A549 (cell line): ENCODE results near the gene CDKN2A. TPM values are rescaled to one million over a fixed set of nuclear protein-coding genes. Genes with fewer than 3 reads are reported as not detected.

Experiments used
- ATAC-seq, 2 experiments: fragments of 200-7000 bp in 1 of 2; fragments of >200 bp in 1 of 2; cut with Nextera tagmentation in 1 of 2; cut with Tn5 transposase in 1 of 2; 3 replicates each; pipeline versions ENCODE4 v1.8.0 to v1.9.1; 2018 to 2020; ENCODE audit warnings: mild to moderate bottlenecking in 1 of 2, moderate library complexity in 1 of 2
- CTCF ChIA-PET: fragments of 300-600 bp; sonication (Branson Sonifier 250); formaldehyde crosslinking; extraction: SDS; loops from one replicate; lab custom pipeline; 2021; ENCODE audit warnings: antibody characterized with exemption, inconsistent platforms; lab: Yijun Ruan, JAX
- POLR2A ChIA-PET: fragments of 350-600 bp; formaldehyde crosslinking; extraction: SDS; loops from one replicate; lab custom pipeline; 2021; ENCODE audit warnings: antibody characterized with exemption, inconsistent platforms; lab: Yijun Ruan, JAX
- DNase-seq, 2 experiments: peaks; one replicate each; pipeline versions ENCODE4 v3.0.0 to v3.0.0-alpha.2; 2011 to 2016; ENCODE audit warnings: low read depth in 1 of 2, low spot score in 1 of 2
- FAIRE-seq: peaks from 2 replicates; lab custom pipeline; 2011; peaks lifted over from hg19 to GRCh38; lab: Jason Lieb, UNC
- H3K27ac ChIP-seq, 2 experiments: fragments of >200 bp; sonication (Bioruptor Twin); formaldehyde crosslinking; 3 replicates each; pipeline ENCODE4 v1.5.1; 2016 to 2017
- H3K4me1 ChIP-seq: fragments of >200 bp; sonication (Bioruptor Twin); formaldehyde crosslinking; 3 replicates; pipeline ENCODE4 v1.6.1; 2016
- H3K4me2 ChIP-seq: fragments of >200 bp; sonication (Bioruptor Twin); formaldehyde crosslinking; 3 replicates; pipeline ENCODE4 v1.6.1; 2016
- H3K4me3 ChIP-seq: fragments of >200 bp; sonication (Bioruptor Twin); formaldehyde crosslinking; 3 replicates; pipeline ENCODE4 v1.5.1; 2016
- H3K9me3 ChIP-seq: fragments of >200 bp; sonication (Bioruptor Twin); formaldehyde crosslinking; 3 replicates; pipeline ENCODE4 v1.6.1; 2016
- ATOH8 ChIP-seq: fragments of 250-450 bp; sonication (Bioruptor Pico); IDR thresholded peaks from 2 replicates; pipeline ENCODE4 v1.5.0; 2020; ENCODE audit warnings: low read depth, mild to moderate bottlenecking, moderate library complexity
- BHLHE40 ChIP-seq: IDR thresholded peaks from 2 replicates; pipeline ENCODE4 v1.6.1; 2012; ENCODE audit warnings: low read depth, low read length, inconsistent platforms
- CBX8 ChIP-seq: fragments of 200-600 bp; sonication (generic); IDR thresholded peaks from 2 replicates; pipeline ENCODE4 v1.6.1; 2016
- CEBPB ChIP-seq, 2 experiments: fragments of >200 bp in 1 of 2; sonication (Bioruptor Twin) in 1 of 2; formaldehyde crosslinking in 1 of 2; IDR thresholded peaks; 2 replicates each; pipeline ENCODE4 v1.6.1; 2012 to 2016
- CHD2 ChIP-seq: fragments of 150-350 bp; IDR thresholded peaks from 2 replicates; pipeline ENCODE4 v1.6.1; 2014; ENCODE audit warnings: low read length; ENCODE audit not compliant: partially characterized antibody
- CTCF ChIP-seq: fragments of >200 bp; sonication (Bioruptor Twin); formaldehyde crosslinking; IDR thresholded peaks from 3 replicates; pipeline ENCODE4 v1.5.1; 2016
- ELK1 ChIP-seq: fragments of 150-350 bp; IDR thresholded peaks from 2 replicates; pipeline ENCODE4 v1.6.1; 2014; ENCODE audit warnings: low read depth, mild to moderate bottlenecking, low read length
- FOXS1 ChIP-seq: fragments of 250-450 bp; sonication (Bioruptor Pico); IDR thresholded peaks from 2 replicates; pipeline ENCODE4 v1.5.0; 2020; ENCODE audit warnings: mild to moderate bottlenecking, moderate library complexity
- HDAC2 ChIP-seq: fragments of 200-600 bp; sonication (generic); IDR thresholded peaks from 2 replicates; pipeline ENCODE4 v1.6.1; 2016
- HOXA7 ChIP-seq: fragments of 250-450 bp; sonication (Bioruptor Pico); IDR thresholded peaks from 2 replicates; pipeline ENCODE4 v1.5.0; 2020; ENCODE audit warnings: mild to moderate bottlenecking, moderate library complexity
- HOXB13 ChIP-seq: fragments of 250-450 bp; sonication (Bioruptor Pico); IDR thresholded peaks from 2 replicates; pipeline ENCODE4 v1.5.0; 2020; ENCODE audit warnings: low read depth, mild to moderate bottlenecking, moderate library complexity
- JUN ChIP-seq, 2 experiments: fragments of >200 bp; sonication (Bioruptor Twin); formaldehyde crosslinking; IDR thresholded peaks; 2 replicates in 1 of 2; 3 replicates in 1 of 2; pipeline ENCODE4 v1.6.1; 2016 to 2017
- JUNB ChIP-seq: fragments of >200 bp; sonication (Bioruptor Twin); formaldehyde crosslinking; IDR thresholded peaks from 2 replicates; pipeline ENCODE4 v1.6.1; 2016
- KDM1A ChIP-seq: fragments of 200-600 bp; sonication (generic); IDR thresholded peaks from 2 replicates; pipeline ENCODE4 v1.6.1; 2016; ENCODE audit warnings: low read depth, mild to moderate bottlenecking
- MAFK ChIP-seq: fragments of 450-650 bp; IDR thresholded peaks from 2 replicates; pipeline ENCODE4 v1.6.1; 2014; ENCODE audit not compliant: partially characterized antibody
- MYC ChIP-seq: IDR thresholded peaks from 2 replicates; pipeline ENCODE4 v1.6.1; 2012; ENCODE audit warnings: mild to moderate bottlenecking, inconsistent platforms, low read length, improper control_type of control experiment, borderline replicate concordance
- NPAS2 ChIP-seq: fragments of 250-450 bp; sonication (Bioruptor Pico); IDR thresholded peaks from 2 replicates; pipeline ENCODE4 v1.8.0; 2022; ENCODE audit warnings: mild to moderate bottlenecking, moderate library complexity, borderline replicate concordance
- PHF8 ChIP-seq: fragments of 200-600 bp; sonication (generic); IDR thresholded peaks from 2 replicates; pipeline ENCODE4 v1.6.1; 2016; ENCODE audit warnings: low read depth, mild to moderate bottlenecking, antibody characterized with exemption, moderate library complexity, borderline replicate concordance
- POLR2A ChIP-seq: IDR thresholded peaks from 2 replicates; pipeline ENCODE4 v1.6.1; 2012; ENCODE audit warnings: mild to moderate bottlenecking, low read length
- POLR2AphosphoS2 ChIP-seq: conservative IDR thresholded peaks from 2 replicates; pipeline ENCODE4 v1.6.1; 2012; ENCODE audit warnings: low read length, improper control_type of control experiment, inconsistent platforms
- RAD21 ChIP-seq, 2 experiments: fragments of >200 bp in 1 of 2; sonication (Bioruptor Twin) in 1 of 2; formaldehyde crosslinking in 1 of 2; IDR thresholded peaks in 1 of 2; conservative IDR thresholded peaks in 1 of 2; 2 replicates in 1 of 2; 3 replicates in 1 of 2; pipeline ENCODE4 v1.6.1; 2012 to 2018; ENCODE audit warnings: inconsistent platforms in 1 of 2
- RNF2 ChIP-seq: fragments of 200-600 bp; sonication (generic); IDR thresholded peaks from 2 replicates; pipeline ENCODE4 v1.6.1; 2016; ENCODE audit warnings: low read depth, mild to moderate bottlenecking, antibody characterized with exemption, moderate library complexity, borderline replicate concordance
- SMC3 ChIP-seq: fragments of >200 bp; sonication (Bioruptor Twin); formaldehyde crosslinking; IDR thresholded peaks from 3 replicates; pipeline ENCODE4 v1.6.1; 2018; ENCODE audit warnings: inconsistent platforms
- TFCP2L1 ChIP-seq: fragments of 250-450 bp; sonication (Bioruptor Pico); IDR thresholded peaks from 2 replicates; pipeline ENCODE4 v1.5.0; 2021; ENCODE audit warnings: mild to moderate bottlenecking
- USF2 ChIP-seq: fragments of 450-650 bp; IDR thresholded peaks from 2 replicates; pipeline ENCODE4 v1.6.1; 2014; ENCODE audit warnings: antibody characterized with exemption
- ZFP36 ChIP-seq: fragments of 450-650 bp; IDR thresholded peaks from 2 replicates; pipeline ENCODE4 v1.6.1; 2014; ENCODE audit warnings: borderline replicate concordance; ENCODE audit not compliant: partially characterized antibody
- ZNF302 ChIP-seq: fragments of 250-450 bp; sonication (Bioruptor Pico); IDR thresholded peaks from 2 replicates; pipeline ENCODE4 v1.9.0; 2021; ENCODE audit warnings: inconsistent platforms, mild to moderate bottlenecking, moderate library complexity
- WGBS: methylation state at CpG from one replicate; pipeline ENCODE4 v1.1.6; 2017; ENCODE audit errors: missing lambda C conversion rate; 5-methylcytosine and 5-hydroxymethylcytosine counted together
- polyA plus RNA-seq, 4 experiments: library from polyadenylated mRNA; depleted of rRNA in 3 of 4; stranded (reverse); fragments of >200 nt; fragmentation: RNase III in 1 of 4; extraction: RNeasy Plus Mini Kit Qiagen cat#74134 plus additional on column Dnase treatment in 1 of 4; gene quantifications; 2 replicates in 3 of 4; 3 replicates in 1 of 4; pipeline ENCODE4 v1.2.3, GENCODE V29; 2011 to 2017

The CDKN2A gene
- polyA plus RNA-seq, 2 of the 4 experiments (the other 2 are of a cell fraction), result not detected

GRCh38 chr9:21976334-21976875, 17.8 kb downstream of the CDKN2A start:
- no peak for ATAC-seq
- POLR2A ChIA-PET, result no interaction called here
- WGBS, result no CpG with 5 or more reads among the region's 19 CpGs
- no peak for DNase-seq
- TF ChIP-seq POLR2A, result no peak
- no peak for TF ChIP-seq RNF2
- no peak for TF ChIP-seq HDAC2
- TF ChIP-seq TFCP2L1 (CRISPR knock-in tag), result no peak
- no peak for TF ChIP-seq CEBPB (IDR thresholded peaks at IDR 0.05)
- no peak for TF ChIP-seq CBX8
- TF ChIP-seq CHD2, result no peak
- no peak for TF ChIP-seq HOXA7
- TF ChIP-seq NPAS2, result no peak
- TF ChIP-seq KDM1A, result no peak
- TF ChIP-seq MAFK, result no peak
- TF ChIP-seq, all 56 proteins: peak for 0
- Histone ChIP-seq H3K9me3 (no peaks in the 10 kb centered on the region), H3K4me1 (no peaks in the 10 kb centered on the region), H3K4me2 (no peak overlapping the region), H3K4me3 (no peak overlapping the region), H3K27ac (no peak overlapping the region)
- FAIRE-seq, result no peak
- CTCF ChIA-PET, result no interaction called here

GRCh38 chr9:21974722-21975409, 19.3 kb downstream of the CDKN2A start:
- TF ChIP-seq HOXA7, result no peak
- no peak for TF ChIP-seq ZFP36
- no peak for TF ChIP-seq MYC
- TF ChIP-seq BHLHE40, result no peak
- TF ChIP-seq HDAC2, result no peak
- TF ChIP-seq TFCP2L1 (CRISPR knock-in tag), result no peak
- no peak for TF ChIP-seq POLR2AphosphoS2
- no peaks in the 10 kb centered on the region for H3K9me3 ChIP-seq
- DNase-seq, result no peak
- WGBS, result no CpG with 5 or more reads among the region's 51 CpGs
- CTCF ChIA-PET, result no interaction called here
- no peak for FAIRE-seq
- H3K4me2 ChIP-seq, result no peak overlapping the region
- POLR2A ChIA-PET, result no interaction called here
- ATAC-seq, result no peak
- no peak overlapping the region for H3K4me3 ChIP-seq
- no peaks in the 10 kb centered on the region for H3K4me1 ChIP-seq
- H3K27ac ChIP-seq, result no peak overlapping the region

GRCh38 chr9:21974343-21974721, 19.9 kb downstream of the CDKN2A start:
- CTCF ChIA-PET, result no interaction called here
- H3K4me3 ChIP-seq, result no peak overlapping the region
- no peak for FAIRE-seq
- no CpG with 5 or more reads among the region's 21 CpGs for WGBS
- no peak for TF ChIP-seq FOXS1 (CRISPR knock-in tag)
- no peak for TF ChIP-seq MYC
- no peak for TF ChIP-seq SMC3
- TF ChIP-seq CHD2, result no peak
- no peak for TF ChIP-seq HOXB13 (CRISPR knock-in tag)
- TF ChIP-seq RAD21 (conservative IDR thresholded peaks at IDR 0.05 in 1 of 2, IDR thresholded peaks at IDR 0.05 in 1 of 2), result no peak
- TF ChIP-seq ELK1, result no peak
- TF ChIP-seq PHF8, result no peak
- no peak for TF ChIP-seq USF2
- no peak for TF ChIP-seq ZNF302
- TF ChIP-seq CTCF, result no peak
- no peak for TF ChIP-seq JUN (IDR thresholded peaks at IDR 0.05)
- no peak for TF ChIP-seq ATOH8 (CRISPR knock-in tag)
- TF ChIP-seq CEBPB (IDR thresholded peaks at IDR 0.05), result no peak
- no peak for TF ChIP-seq JUNB
- TF ChIP-seq, all 56 proteins: peak for 0
- H3K4me1 ChIP-seq, result no peaks in the 10 kb centered on the region
- H3K27ac ChIP-seq, result no peak overlapping the region
- no peak for DNase-seq
- no peaks in the 10 kb centered on the region for H3K9me3 ChIP-seq
- ATAC-seq, result no peak
- POLR2A ChIA-PET, result no interaction called here
- no peak overlapping the region for H3K4me2 ChIP-seq
